NCI-H774 (cell line): ENCODE data around the gene TMEM126B.
A peak's percentile ranks its signal among the peaks of the same experiment; 100 is the strongest.

ENCODE experiments used
- DNase-seq: peaks from one replicate; lab custom pipeline; 2025; lab: John Stamatoyannopoulos, UW

Gene TMEM126B

DNA sequence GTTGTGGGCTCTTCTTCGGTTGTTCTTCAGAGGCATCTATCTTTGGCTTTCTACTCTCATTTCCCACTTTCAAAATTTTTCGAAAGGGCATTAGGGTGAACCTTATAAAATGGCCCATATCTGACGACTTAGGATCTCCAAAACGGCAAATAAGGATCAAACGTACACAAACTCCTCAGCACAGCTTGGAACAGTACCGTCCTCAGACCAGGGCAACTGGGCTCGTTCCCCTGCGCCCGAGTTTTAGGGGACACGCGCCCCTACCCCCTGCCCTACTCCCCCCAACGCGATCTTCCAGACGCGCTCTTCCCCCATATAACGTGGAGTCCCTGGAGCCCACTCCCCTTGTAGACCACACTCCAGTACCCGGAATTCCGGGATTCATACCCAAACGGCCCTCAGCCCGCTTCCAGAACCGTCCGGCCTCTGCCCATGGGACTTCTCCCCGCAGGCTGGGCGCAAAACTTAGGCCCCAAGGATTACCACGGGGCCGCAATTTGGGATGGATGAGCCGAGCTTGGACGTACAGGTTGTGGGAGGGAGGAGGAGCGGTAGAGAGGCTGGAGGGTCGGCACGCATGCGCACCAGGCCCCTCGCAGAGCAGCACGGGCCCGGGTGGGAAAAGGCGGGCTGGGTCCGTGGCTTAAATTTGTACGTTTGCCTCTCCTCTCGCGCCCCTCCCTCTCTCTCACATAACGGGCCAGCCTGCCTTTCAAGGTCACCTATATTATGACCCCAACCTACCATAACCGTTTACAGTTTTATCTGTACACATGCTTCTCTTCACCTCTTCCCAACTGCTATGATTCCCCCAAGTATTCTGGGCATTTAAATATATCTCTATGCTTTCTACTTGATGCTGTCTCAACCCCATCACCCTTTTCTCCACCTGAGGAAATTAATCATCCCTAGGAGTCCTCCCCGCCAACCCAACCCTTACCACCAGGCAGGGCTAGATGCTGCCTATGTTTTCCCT is 54.2 kb downstream of the TMEM126B start:
- no peak for DNase-seq

DNA sequence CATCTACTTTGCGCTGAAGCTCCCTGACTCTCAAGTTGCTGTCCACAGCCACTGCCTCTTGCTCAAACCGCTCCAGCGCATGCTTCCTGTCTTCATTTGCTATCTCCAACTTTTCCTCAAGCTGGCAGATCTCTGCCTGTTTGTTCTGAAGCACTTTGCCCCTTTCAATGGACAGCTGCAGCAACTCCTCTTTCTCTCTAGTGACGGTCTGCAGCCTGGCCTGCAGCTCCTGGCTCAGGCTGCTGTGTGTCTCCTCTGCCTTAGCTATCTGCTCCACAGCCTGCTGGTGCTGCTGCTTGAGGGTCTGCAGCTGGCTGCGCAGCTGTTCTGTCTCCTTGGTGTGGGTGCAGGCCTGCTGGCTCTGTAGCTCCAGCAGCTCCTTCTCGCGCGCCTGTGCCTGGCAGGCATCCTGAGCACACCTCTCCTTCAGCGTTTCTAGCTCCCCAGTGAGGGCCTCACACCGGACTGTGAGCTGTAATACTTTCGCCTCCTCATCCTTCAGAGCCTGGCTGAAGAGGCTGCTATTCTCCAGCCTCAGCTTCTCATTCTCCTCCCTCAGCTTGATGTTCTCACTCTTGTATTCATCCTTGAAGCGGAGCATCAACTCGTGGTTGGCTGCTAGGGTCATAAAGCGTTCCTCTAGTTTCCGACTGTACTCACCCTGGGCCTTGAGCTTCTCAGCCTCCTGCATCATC is 56.9 kb downstream of the TMEM126B start:
- no peak for DNase-seq

GRCh38 chr11:85685820-85686459 is 57.5 kb downstream of the TMEM126B start, which contains the start of gene CCDC89:
CCDC89 (minus strand) TSS chr11:85686195; CDS start chr11:85686130, 65 bp downstream.
- DNase-seq = peak; percentile 53
